GM06990 (cell line): ENCODE results near the gene CLEC3B.

Experiments
- DNase-seq: peaks from one replicate; pipeline ENCODE4 v3.0.0-alpha.2; 2011; ENCODE audit not compliant: insufficient read length; ENCODE audit errors: extremely low read depth
- H3K27me3 ChIP-seq: replicated peaks from 2 replicates; pipeline ENCODE4 v1.6.0; 2011; ENCODE audit warnings: low read length; ENCODE audit not compliant: control insufficient read depth, insufficient read depth
- H3K36me3 ChIP-seq: 2 replicates; pipeline ENCODE4 v1.5.1; 2011; ENCODE audit warnings: low read length; ENCODE audit not compliant: control insufficient read depth, insufficient read depth
- H3K4me3 ChIP-seq: replicated peaks from 2 replicates; pipeline ENCODE4 v1.5.1; 2011; ENCODE audit warnings: low read depth, mild to moderate bottlenecking, control low read depth, low read length
- TF ChIP-seq, protein P1 (sequence below): IDR thresholded peaks from 2 replicates; pipeline ENCODE4 v1.5.1; 2011; ENCODE audit warnings: low read length, control low read depth, mild to moderate bottlenecking, inconsistent platforms; ENCODE audit not compliant: insufficient read depth, poor library complexity, severe bottlenecking

CLEC3B gene

GRCh38 chr3:45023675-45024074, 2.4 kb upstream of the CLEC3B start:
- Histone ChIP-seq H3K4me3 (no peak overlapping the region), H3K36me3 (no peaks in the 10 kb centered on the region), H3K27me3 (no peaks in the 10 kb centered on the region)
- DNase-seq: no peak
- TF ChIP-seq, protein P1, sequence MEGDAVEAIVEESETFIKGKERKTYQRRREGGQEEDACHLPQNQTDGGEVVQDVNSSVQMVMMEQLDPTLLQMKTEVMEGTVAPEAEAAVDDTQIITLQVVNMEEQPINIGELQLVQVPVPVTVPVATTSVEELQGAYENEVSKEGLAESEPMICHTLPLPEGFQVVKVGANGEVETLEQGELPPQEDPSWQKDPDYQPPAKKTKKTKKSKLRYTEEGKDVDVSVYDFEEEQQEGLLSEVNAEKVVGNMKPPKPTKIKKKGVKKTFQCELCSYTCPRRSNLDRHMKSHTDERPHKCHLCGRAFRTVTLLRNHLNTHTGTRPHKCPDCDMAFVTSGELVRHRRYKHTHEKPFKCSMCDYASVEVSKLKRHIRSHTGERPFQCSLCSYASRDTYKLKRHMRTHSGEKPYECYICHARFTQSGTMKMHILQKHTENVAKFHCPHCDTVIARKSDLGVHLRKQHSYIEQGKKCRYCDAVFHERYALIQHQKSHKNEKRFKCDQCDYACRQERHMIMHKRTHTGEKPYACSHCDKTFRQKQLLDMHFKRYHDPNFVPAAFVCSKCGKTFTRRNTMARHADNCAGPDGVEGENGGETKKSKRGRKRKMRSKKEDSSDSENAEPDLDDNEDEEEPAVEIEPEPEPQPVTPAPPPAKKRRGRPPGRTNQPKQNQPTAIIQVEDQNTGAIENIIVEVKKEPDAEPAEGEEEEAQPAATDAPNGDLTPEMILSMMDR: no peak

- Histone ChIP-seq H3K4me3 (no peak overlapping the region), H3K27me3 (no peaks in the 10 kb centered on the region), H3K36me3 (no peaks in the 10 kb centered on the region)
- DNase-seq: no peak
- TF ChIP-seq, protein P1: no peak
These were observed 1.4 kb upstream of the CLEC3B start for GRCh38 chr3:45024542-45025255.

DNA sequence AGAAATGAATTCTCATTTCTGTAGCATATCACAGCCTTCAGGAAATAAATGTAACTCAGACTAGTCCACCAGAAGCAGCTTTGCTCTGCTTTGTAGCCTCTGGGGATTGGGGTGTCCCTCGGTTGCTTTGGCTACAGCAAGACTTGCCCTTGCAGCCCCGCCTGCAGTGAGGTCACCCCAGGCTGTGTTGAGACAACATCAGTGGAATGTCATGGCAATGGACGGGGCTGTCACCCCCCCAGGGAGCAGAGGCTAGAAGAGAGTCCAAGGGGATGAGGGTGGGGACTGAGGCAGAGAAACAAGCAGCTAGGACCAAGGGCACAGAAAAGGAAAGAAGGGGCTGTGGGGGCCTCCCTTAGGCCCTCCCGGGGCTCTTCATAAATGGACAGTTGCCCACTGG, 854 bp downstream of the CLEC3B start:
- TF ChIP-seq, protein P1: no peak
- no peak for DNase-seq
- Histone ChIP-seq H3K36me3 (no peaks in the 10 kb centered on the region), H3K27me3 (no peaks in the 10 kb centered on the region; the same call in 1 of the 2 replicates), H3K4me3 (no peak overlapping the region)

DNA sequence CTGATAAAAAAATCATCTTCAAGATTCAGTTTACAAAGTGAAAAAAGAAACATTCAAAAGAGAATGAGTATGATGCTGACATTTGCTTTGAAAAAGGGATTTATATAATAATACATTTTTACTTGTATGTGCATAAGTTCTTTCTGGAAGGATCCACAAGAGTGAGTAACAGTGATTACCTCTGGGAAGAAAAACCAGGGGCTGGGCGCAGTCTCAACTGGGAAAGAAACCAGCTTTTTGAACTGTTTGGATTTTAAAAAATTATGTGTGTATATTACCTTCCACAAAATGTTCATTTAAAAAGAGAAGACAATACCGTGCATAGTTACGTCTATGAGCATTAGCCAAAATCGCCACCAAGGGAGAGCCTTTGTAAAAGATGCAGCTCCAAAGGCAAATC, 1.3 kb downstream of the CLEC3B start:
- no peak overlapping the region for H3K4me3 ChIP-seq
- no peaks in the 10 kb centered on the region for H3K36me3 ChIP-seq
- DNase-seq: no peak
- TF ChIP-seq, protein P1: no peak
- no peaks in the 10 kb centered on the region; the same call in 1 of the 2 replicates for H3K27me3 ChIP-seq

- Histone ChIP-seq H3K36me3 (no peaks in the 10 kb centered on the region), H3K4me3 (no peak overlapping the region), H3K27me3 (no peaks in the 10 kb centered on the region; the same call in 1 of the 2 replicates)
- DNase-seq: no peak
- TF ChIP-seq, protein P1: no peak
These were observed 3.1 kb downstream of the CLEC3B start for GRCh38 chr3:45029216-45029615.
